GM21381 (cell line): ENCODE measurements around the gene TBC1D9.

Source experiments
- ATAC-seq: cut with Tn5 transposase; IDR thresholded peaks from one replicate; pipeline ENCODE4 v1.9.1; 2021; ENCODE audit warnings: mild to moderate bottlenecking, moderate library complexity; ENCODE audit not compliant: unreplicated experiment

Gene TBC1D9

GRCh38 chr4:140659943-140660700 lies 96.1 kb downstream of the TBC1D9 start:
- ATAC-seq, result no peak

- ATAC-seq, result no peak
Observed at GRCh38 chr4:140654495-140654814, 101.7 kb downstream of the TBC1D9 start.

- no peak for ATAC-seq
Observed at GRCh38 chr4:140653718-140654494, 102.3 kb downstream of the TBC1D9 start.

GRCh38 chr4:140652601-140653000 lies 103.6 kb downstream of the TBC1D9 start:
- ATAC-seq, result no peak

GRCh38 chr4:140648716-140649308 lies 107.4 kb downstream of the TBC1D9 start:
- no peak for ATAC-seq

GRCh38 chr4:140645614-140646412 lies 110.4 kb downstream of the TBC1D9 start:
- no peak for ATAC-seq

- ATAC-seq, result no peak
Observed at GRCh38 chr4:140645196-140645595, 111.0 kb downstream of the TBC1D9 start.

- no peak for ATAC-seq
Observed at GRCh38 chr4:140644470-140645185, 111.6 kb downstream of the TBC1D9 start.

- ATAC-seq, result no peak
Observed at GRCh38 chr4:140643571-140644055, 112.6 kb downstream of the TBC1D9 start.

GRCh38 chr4:140642674-140643437 lies 113.3 kb downstream of the TBC1D9 start:
- no peak for ATAC-seq

GRCh38 chr4:140641789-140642439 lies 114.3 kb downstream of the TBC1D9 start:
- ATAC-seq, result no peak

- ATAC-seq, result no peak
Observed at GRCh38 chr4:140641105-140641555, 115.1 kb downstream of the TBC1D9 start.

- no peak for ATAC-seq
Observed at GRCh38 chr4:140640150-140640748, 115.9 kb downstream of the TBC1D9 start.

GRCh38 chr4:140639066-140639465 lies 117.1 kb downstream of the TBC1D9 start:
- ATAC-seq, result no peak

- peak; percentile 83 for ATAC-seq
Observed at GRCh38 chr4:140637836-140638235, 118.3 kb downstream of the TBC1D9 start.

- ATAC-seq, result no peak
Observed at GRCh38 chr4:140635606-140636005, 120.6 kb downstream of the TBC1D9 start.

- no peak for ATAC-seq
Observed at GRCh38 chr4:140633951-140634350, 122.2 kb downstream of the TBC1D9 start.

- no peak for ATAC-seq
Observed at GRCh38 chr4:140633124-140633523, 123.1 kb downstream of the TBC1D9 start.

GRCh38 chr4:140630246-140630645 lies 125.9 kb downstream of the TBC1D9 start:
- no peak for ATAC-seq
